WERI-Rb-1 (cell line): Measurements from ENCODE around the gene FLVCR2.
A peak's percentile ranks its signal among the peaks of the same experiment; 100 is the strongest.

Source experiments
- DNase-seq: peaks from one replicate; pipeline ENCODE4 v3.0.0-alpha.2; 2020
- H3K27ac ChIP-seq: fragments of 250-450 bp; sonication (Bioruptor Pico); 2 replicates; pipeline ENCODE4 v1.5.1; 2020; ENCODE audit warnings: mild to moderate bottlenecking, moderate library complexity
- H3K27me3 ChIP-seq: fragments of 250-450 bp; sonication (Bioruptor Pico); 2 replicates; pipeline ENCODE4 v1.5.1; 2021; ENCODE audit warnings: mild to moderate bottlenecking, low read depth, moderate library complexity; ENCODE audit not compliant: insufficient read depth, severe bottlenecking
- H3K36me3 ChIP-seq: fragments of 250-450 bp; sonication (Bioruptor Pico); 2 replicates; pipeline ENCODE4 v1.5.1; 2020; ENCODE audit warnings: mild to moderate bottlenecking, moderate library complexity
- H3K4me3 ChIP-seq: 2 replicates; pipeline ENCODE4 v1.5.1; 2011; ENCODE audit warnings: low read depth, mild to moderate bottlenecking, control low read depth, low read length
- H3K9me3 ChIP-seq: fragments of 250-450 bp; sonication (Bioruptor Pico); 2 replicates; pipeline ENCODE4 v1.5.1; 2021; ENCODE audit warnings: mild to moderate bottlenecking, moderate library complexity; ENCODE audit not compliant: severe bottlenecking
- TF ChIP-seq, protein P1 (sequence below): IDR thresholded peaks from 2 replicates; pipeline ENCODE4 v1.5.1; 2011; ENCODE audit warnings: low read depth, mild to moderate bottlenecking, control low read depth, inconsistent platforms, low read length

Gene FLVCR2

GRCh38 chr14:75577090-75577489 lies 1.3 kb upstream of the FLVCR2 start:
- TF ChIP-seq, protein P1, sequence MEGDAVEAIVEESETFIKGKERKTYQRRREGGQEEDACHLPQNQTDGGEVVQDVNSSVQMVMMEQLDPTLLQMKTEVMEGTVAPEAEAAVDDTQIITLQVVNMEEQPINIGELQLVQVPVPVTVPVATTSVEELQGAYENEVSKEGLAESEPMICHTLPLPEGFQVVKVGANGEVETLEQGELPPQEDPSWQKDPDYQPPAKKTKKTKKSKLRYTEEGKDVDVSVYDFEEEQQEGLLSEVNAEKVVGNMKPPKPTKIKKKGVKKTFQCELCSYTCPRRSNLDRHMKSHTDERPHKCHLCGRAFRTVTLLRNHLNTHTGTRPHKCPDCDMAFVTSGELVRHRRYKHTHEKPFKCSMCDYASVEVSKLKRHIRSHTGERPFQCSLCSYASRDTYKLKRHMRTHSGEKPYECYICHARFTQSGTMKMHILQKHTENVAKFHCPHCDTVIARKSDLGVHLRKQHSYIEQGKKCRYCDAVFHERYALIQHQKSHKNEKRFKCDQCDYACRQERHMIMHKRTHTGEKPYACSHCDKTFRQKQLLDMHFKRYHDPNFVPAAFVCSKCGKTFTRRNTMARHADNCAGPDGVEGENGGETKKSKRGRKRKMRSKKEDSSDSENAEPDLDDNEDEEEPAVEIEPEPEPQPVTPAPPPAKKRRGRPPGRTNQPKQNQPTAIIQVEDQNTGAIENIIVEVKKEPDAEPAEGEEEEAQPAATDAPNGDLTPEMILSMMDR: no peak
- Histone ChIP-seq H3K4me3 (no peak overlapping the region), H3K36me3 (no peaks in the 10 kb centered on the region), H3K27ac (no peak overlapping the region), H3K27me3 (no peaks in the 10 kb centered on the region), H3K9me3 (no peaks in the 10 kb centered on the region)
- no peak for DNase-seq

DNA sequence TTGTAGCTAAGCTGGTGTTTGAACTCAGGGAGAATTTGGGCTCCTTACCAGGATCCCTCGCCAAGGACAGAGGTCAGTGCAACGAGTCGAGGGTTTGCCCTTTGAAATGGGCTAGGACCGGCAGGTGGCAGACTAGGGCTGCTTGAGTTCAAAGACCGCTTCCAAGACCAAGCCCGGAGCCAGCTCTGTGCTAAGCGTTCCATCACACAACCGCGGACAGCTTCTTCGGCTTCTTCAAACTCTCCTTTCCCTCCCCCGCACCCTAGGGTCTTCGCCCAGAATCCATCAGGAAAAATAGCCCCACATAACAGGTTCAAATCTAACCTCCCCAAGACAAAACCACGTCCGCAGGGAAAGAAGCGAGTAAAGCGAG lies 705 bp upstream of the FLVCR2 start:
- TF ChIP-seq, protein P1: peak; percentile 91
- no peaks in the 10 kb centered on the region for H3K36me3 ChIP-seq
- H3K9me3 ChIP-seq: no peaks in the 10 kb centered on the region
- H3K27me3 ChIP-seq: no peaks in the 10 kb centered on the region
- H3K27ac ChIP-seq: no peak overlapping the region
- H3K4me3 ChIP-seq: peak overlapping the region; percentile 46
- peak; percentile 83 for DNase-seq

DNA sequence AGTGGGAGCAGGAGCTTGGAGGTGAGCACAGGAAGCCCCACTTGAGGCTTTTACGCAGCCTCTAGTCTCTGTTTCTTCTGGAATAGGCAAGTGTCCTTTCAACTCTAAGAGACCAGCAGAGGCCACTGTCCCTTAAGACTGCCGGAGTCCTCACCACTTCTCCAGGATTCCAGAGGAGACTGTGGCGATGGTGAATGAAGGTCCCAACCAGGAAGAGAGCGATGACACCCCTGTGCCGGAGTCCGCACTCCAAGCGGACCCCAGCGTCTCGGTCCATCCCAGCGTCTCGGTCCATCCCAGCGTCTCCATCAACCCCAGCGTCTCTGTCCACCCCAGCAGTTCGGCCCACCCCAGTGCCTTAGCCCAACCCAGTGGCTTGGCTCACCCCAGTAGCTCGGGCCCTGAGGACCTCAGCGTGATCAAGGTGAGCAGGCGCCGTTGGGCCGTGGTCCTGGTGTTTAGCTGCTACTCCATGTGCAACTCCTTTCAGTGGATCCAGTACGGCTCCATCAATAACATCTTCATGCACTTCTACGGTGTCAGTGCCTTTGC lies 442 bp downstream of the FLVCR2 start:
- H3K27ac ChIP-seq: no peak overlapping the region
- peak; percentile 43 for DNase-seq
- H3K36me3 ChIP-seq: no peaks in the 10 kb centered on the region
- no peaks in the 10 kb centered on the region for H3K27me3 ChIP-seq
- no peaks in the 10 kb centered on the region for H3K9me3 ChIP-seq
- H3K4me3 ChIP-seq: peak overlapping the region; percentile 46
- TF ChIP-seq, protein P1: peak; percentile 36; the same call in 1 of the 2 replicates

GRCh38 chr14:75579338-75579864 lies 981 bp downstream of the FLVCR2 start:
- no peaks in the 10 kb centered on the region for H3K36me3 ChIP-seq
- TF ChIP-seq, protein P1: no peak
- no peak overlapping the region for H3K4me3 ChIP-seq
- H3K27ac ChIP-seq: no peak overlapping the region
- H3K9me3 ChIP-seq: no peaks in the 10 kb centered on the region
- no peak for DNase-seq
- H3K27me3 ChIP-seq: no peaks in the 10 kb centered on the region

GRCh38 chr14:75579882-75580281 lies 1.5 kb downstream of the FLVCR2 start:
- H3K36me3 ChIP-seq: no peaks in the 10 kb centered on the region
- DNase-seq: no peak
- H3K27me3 ChIP-seq: no peaks in the 10 kb centered on the region
- no peak overlapping the region for H3K27ac ChIP-seq
- no peak overlapping the region for H3K4me3 ChIP-seq
- TF ChIP-seq, protein P1: no peak
- no peaks in the 10 kb centered on the region for H3K9me3 ChIP-seq

DNA sequence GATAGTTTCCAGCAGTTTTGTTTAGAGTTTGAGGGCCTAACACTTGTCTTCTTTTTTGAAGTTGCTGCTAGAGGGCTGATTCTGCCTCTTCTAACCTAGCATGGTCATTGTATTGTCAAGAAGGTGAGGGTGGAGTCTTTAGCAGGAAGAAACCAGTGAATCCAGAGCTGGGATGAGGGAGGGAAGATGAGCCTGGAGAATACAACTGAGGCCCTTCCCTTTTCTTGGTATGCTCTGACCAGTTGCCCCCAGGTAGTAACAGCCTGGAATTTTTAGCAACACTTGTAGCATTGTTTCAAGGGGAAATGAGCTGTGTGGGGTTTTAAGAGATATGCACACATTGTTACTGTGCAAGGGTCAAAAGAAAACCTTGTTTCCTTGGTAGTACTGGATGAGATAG lies 9.0 kb downstream of the FLVCR2 start:
- Histone ChIP-seq H3K27ac (no peak overlapping the region), H3K27me3 (no peaks in the 10 kb centered on the region), H3K36me3 (no peaks in the 10 kb centered on the region), H3K9me3 (peaks cover 4% of the 10 kb centered on the region), H3K4me3 (no peak overlapping the region)
- DNase-seq: no peak
- TF ChIP-seq, protein P1: no peak
